B cell (primary cell): Measurements from ENCODE around the gene SAMM50. TPM values are rescaled to one million over a fixed set of nuclear protein-coding genes. Genes with fewer than 3 reads are reported as not detected.

Source experiments
- ATAC-seq: fragments of 200-7000 bp; cut with Tn5 transposase; one replicate; pipeline ENCODE4 v1.10.0; 2021; ENCODE audit warnings: low read depth, mild to moderate bottlenecking, moderate number of reproducible peaks, moderate library complexity
- CTCF ChIA-PET: fragments of 350-600 bp; sonication (Branson Sonifier 250); formaldehyde crosslinking; loops from one replicate; lab custom pipeline; 2021; ENCODE audit warnings: antibody characterized with exemption, inconsistent platforms; lab: Charles Lee
- POLR2A ChIA-PET: fragments of 350-600 bp; sonication (Branson Sonifier 250); formaldehyde crosslinking; loops from one replicate; lab custom pipeline; 2021; ENCODE audit warnings: antibody characterized with exemption; lab: Charles Lee
- DNase-seq: peaks from one replicate; pipeline ENCODE4 v3.0.0; 2013
- H2AFZ ChIP-seq: 2 replicates; pipeline ENCODE4 v1.6.1; 2012; ENCODE audit warnings: mild to moderate bottlenecking, low read depth, low read length; ENCODE audit not compliant: insufficient read depth, poor library complexity, severe bottlenecking
- H3K27ac ChIP-seq, 2 donors: 1 replicate in 1 of 2; 2 replicates in 1 of 2; pipeline ENCODE4 v1.5.1; 2012 to 2013; ENCODE audit warnings: low read length in 2 of 2, mild to moderate bottlenecking in 2 of 2, moderate library complexity in 1 of 2
- H3K27me3 ChIP-seq, 4 experiments: fragments of 200-600 bp in 1 of 4; sonication (generic) in 1 of 4; replicated peaks in 1 of 4; 1 replicate in 2 of 4; 2 replicates in 2 of 4; pipeline versions ENCODE4 v1.6.1 to v1.7.0; 2013 to 2016; ENCODE audit warnings: low read length in 3 of 4, mild to moderate bottlenecking in 2 of 4, mixed read lengths in 1 of 4, moderate library complexity in 1 of 4; ENCODE audit not compliant: insufficient read depth in 4 of 4, control insufficient read depth in 3 of 4; ENCODE audit errors: control extremely low read depth in 1 of 4
- H3K36me3 ChIP-seq, 2 experiments: replicated peaks in 1 of 2; 1 replicate in 1 of 2; 2 replicates in 1 of 2; pipeline versions ENCODE4 v1.6.1 to v1.7.1; 2013; ENCODE audit warnings: low read length in 1 of 2; ENCODE audit not compliant: insufficient read depth in 2 of 2, control insufficient read depth in 1 of 2; ENCODE audit errors: control extremely low read depth in 1 of 2, extremely low read depth in 1 of 2
- H3K4me1 ChIP-seq, 2 donors: fragments of 200-600 bp in 1 of 2; sonication (generic) in 1 of 2; 1 replicate in 1 of 2; 2 replicates in 1 of 2; pipeline versions ENCODE4 v1.5.1 to v1.6.1; 2013 to 2017; ENCODE audit warnings: low read length in 2 of 2; ENCODE audit not compliant: control insufficient read depth in 2 of 2, insufficient read depth in 2 of 2
- H3K4me2 ChIP-seq: replicated peaks from 2 replicates; pipeline ENCODE3; 2012; ENCODE audit warnings: mild to moderate bottlenecking, low read depth, low read length; ENCODE audit not compliant: poor library complexity, severe bottlenecking
- H3K4me3 ChIP-seq, 5 experiments: fragments of 200-600 bp in 1 of 5; sonication (generic) in 1 of 5; 1 replicate in 3 of 5; 2 replicates in 2 of 5; pipeline versions ENCODE4 v1.5.1 to v1.7.0; 2011 to 2016; ENCODE audit warnings: low read length in 4 of 5, mild to moderate bottlenecking in 4 of 5, low read depth in 2 of 5, control low read depth in 1 of 5, moderate library complexity in 1 of 5; ENCODE audit not compliant: insufficient read depth in 1 of 5; ENCODE audit errors: control extremely low read depth in 1 of 5, extremely low read depth in 1 of 5
- H3K79me2 ChIP-seq: fragments of 200-600 bp; sonication (generic); one replicate; pipeline ENCODE4 v1.6.0; 2016; ENCODE audit warnings: low read length; ENCODE audit not compliant: control insufficient read depth, insufficient read depth
- H3K9ac ChIP-seq: fragments of 200-600 bp; sonication (generic); 2 replicates; pipeline ENCODE4 v1.6.1; 2017; ENCODE audit warnings: mild to moderate bottlenecking, low read length, moderate library complexity
- H3K9me3 ChIP-seq, 3 donors: one replicate each; pipeline versions ENCODE4 v1.6.1 to v1.7.1; 2013; ENCODE audit warnings: low read length in 2 of 3; ENCODE audit not compliant: control insufficient read depth in 2 of 3, insufficient read depth in 1 of 3; ENCODE audit errors: control extremely low read depth in 1 of 3
- H4K20me1 ChIP-seq: 2 replicates; pipeline ENCODE4 v1.6.0; 2012; ENCODE audit warnings: mild to moderate bottlenecking, low read length; ENCODE audit not compliant: insufficient read depth, control insufficient read depth, poor library complexity, severe bottlenecking
- H3K27ac Mint-ChIP-seq: one replicate; pipeline ENCODE4 v1.8.0; 2021; ENCODE audit warnings: mixed read lengths
- H3K27me3 Mint-ChIP-seq: one replicate; pipeline ENCODE4 v1.8.0; 2021; ENCODE audit warnings: mixed read lengths
- H3K4me1 Mint-ChIP-seq: one replicate; pipeline ENCODE4 v1.8.0; 2021; ENCODE audit warnings: mixed read lengths
- H3K4me3 Mint-ChIP-seq: one replicate; pipeline ENCODE4 v1.8.0; 2021; ENCODE audit warnings: mixed read lengths
- H3K9me3 Mint-ChIP-seq: one replicate; pipeline ENCODE4 v1.8.0; 2022; ENCODE audit warnings: mixed read lengths; ENCODE audit not compliant: insufficient read depth
- EZH2 ChIP-seq: IDR thresholded peaks from 2 replicates; pipeline ENCODE4 v1.6.1; 2012; ENCODE audit warnings: borderline replicate concordance, low read depth, mild to moderate bottlenecking, moderate library complexity, low read length; ENCODE audit not compliant: insufficient read depth, poor library complexity, severe bottlenecking
- WGBS: methylation state at CpG from one replicate; pipeline ENCODE4 v1.1.5; 2013; ENCODE audit warnings: missing lambda C conversion rate; ENCODE audit not compliant: insufficient coverage; 5-methylcytosine and 5-hydroxymethylcytosine counted together
- intact Hi-C: fragments of 100-400 bp; cut with micrococcal nuclease; formaldehyde crosslinking; loops from one replicate; pipeline ENCODE4 v1.10.0; 2022
- polyA plus RNA-seq: library from polyadenylated mRNA; depleted of rRNA; stranded (reverse); fragments of >200 nt; gene quantifications from 2 replicates; pipeline ENCODE4 v1.2.3, GENCODE V29; 2012
- total RNA-seq, 2 donors: library from RNA; stranded (reverse); fragments of 120-200 nt in 1 of 2; gene quantifications; 1 replicate in 1 of 2; 2 replicates in 1 of 2; pipeline versions ENCODE4 v1.2.3 to v1.2.4, GENCODE V29; 2013 to 2022
- TF ChIP-seq, protein P1 (sequence below): fragments of 200-600 bp; IDR thresholded peaks from one replicate; pipeline ENCODE4 v1.8.0; 2022; ENCODE audit warnings: antibody characterized with exemption, mild to moderate bottlenecking

The SAMM50 gene
- total and polyA plus RNA-seq, 2 donors (not counting 1 experiment from before 2014, with no cell fraction given): 18.8 to 43.2 TPM

DNA sequence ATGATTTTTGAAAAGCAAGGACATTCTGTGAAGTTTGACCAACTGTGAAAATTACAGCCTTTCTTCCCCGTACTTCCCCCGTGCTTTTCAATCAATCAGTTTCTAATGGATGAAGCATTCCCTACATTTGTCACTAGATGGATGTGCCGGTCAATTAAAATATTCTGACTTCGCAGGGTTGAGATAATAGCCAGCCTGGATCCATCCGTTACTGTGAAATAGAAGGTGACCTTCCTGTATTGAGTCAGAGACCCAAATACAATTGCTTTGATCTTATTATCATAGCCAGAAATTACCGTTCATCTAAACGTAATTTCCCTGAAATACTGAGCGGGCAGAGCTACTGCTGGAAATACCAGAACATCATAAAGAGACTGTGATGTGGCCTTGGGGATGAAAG lies 47.8 kb downstream of the SAMM50 start:
- no peak overlapping the region for H3K4me3 Mint-ChIP-seq

DNA sequence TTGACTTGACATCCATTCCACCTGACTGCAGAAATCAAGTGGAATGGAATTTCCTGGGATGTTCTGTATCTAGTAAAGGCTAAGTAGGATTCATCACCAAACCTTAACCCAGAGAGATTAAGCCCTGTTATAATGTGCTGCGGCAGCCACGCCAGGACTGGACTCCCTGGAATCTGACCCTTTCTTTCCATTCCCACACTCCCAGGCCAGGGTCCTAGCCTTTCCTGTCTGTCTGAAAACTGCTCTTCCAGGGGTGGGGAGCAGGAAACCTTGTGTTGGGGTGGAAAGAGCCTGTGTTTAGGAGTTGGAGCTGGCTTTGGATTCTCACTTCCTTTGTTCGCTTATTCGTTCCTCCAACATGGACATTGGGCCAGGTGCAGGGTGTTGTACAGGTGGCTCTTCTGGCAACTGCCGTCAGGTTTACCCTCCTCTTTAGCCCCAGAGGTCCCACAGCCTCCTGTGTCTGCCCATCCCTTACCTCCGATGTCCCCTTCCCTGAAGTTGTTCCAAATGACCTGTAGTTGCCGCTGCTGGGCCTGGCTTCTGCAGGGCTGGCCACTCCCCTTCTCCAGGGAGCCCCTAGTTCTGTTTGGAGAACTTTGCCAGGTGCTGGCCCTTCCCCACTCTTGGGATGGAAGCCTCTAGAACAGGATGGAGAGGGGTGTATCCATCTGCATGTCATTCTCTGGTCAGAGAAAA lies 48.3 kb downstream of the SAMM50 start:
- CTCF ChIA-PET: interaction anchor here (2.9 to 4.9 kb wide), 2 partner anchors 10 to 82 kb away, joined by 12 to 31 read pairs; no protein-coding TSS in a partner anchor
- H3K4me3 Mint-ChIP-seq: no peak overlapping the region

More for the DNA sequence above, 47.8 kb downstream of the SAMM50 start:
- DNase-seq: no peak
- no peak overlapping the region for H3K27ac Mint-ChIP-seq
- H3K9me3 Mint-ChIP-seq: peaks cover 2% of the 10 kb centered on the region
- WGBS: 100% methylated on average over 2 of the region's 8 CpGs
- Histone ChIP-seq H3K27me3 (no peaks in the 10 kb centered on the region), H3K4me2 (no peak overlapping the region), H3K27ac (no peak overlapping the region), H3K9me3 (peaks cover 0 to 23% (median 7%) of the 10 kb centered on the region in 3 donors), H3K9ac (no peak overlapping the region), H3K36me3 (peaks cover 0 to 9% of the 10 kb centered on the region in 2 experiments), H2AFZ (no peak overlapping the region), H4K20me1 (no peaks in the 10 kb centered on the region), H3K79me2 (peaks cover 14% of the 10 kb centered on the region), H3K4me3 (no peak overlapping the region), H3K4me1 (peaks cover 10 to 19% of the 10 kb centered on the region in 2 donors)
- peaks cover 23% of the 10 kb centered on the region for H3K4me1 Mint-ChIP-seq
- POLR2A ChIA-PET: no interaction called here
- TF ChIP-seq EZH2: no peak
- TF ChIP-seq, protein P1, sequence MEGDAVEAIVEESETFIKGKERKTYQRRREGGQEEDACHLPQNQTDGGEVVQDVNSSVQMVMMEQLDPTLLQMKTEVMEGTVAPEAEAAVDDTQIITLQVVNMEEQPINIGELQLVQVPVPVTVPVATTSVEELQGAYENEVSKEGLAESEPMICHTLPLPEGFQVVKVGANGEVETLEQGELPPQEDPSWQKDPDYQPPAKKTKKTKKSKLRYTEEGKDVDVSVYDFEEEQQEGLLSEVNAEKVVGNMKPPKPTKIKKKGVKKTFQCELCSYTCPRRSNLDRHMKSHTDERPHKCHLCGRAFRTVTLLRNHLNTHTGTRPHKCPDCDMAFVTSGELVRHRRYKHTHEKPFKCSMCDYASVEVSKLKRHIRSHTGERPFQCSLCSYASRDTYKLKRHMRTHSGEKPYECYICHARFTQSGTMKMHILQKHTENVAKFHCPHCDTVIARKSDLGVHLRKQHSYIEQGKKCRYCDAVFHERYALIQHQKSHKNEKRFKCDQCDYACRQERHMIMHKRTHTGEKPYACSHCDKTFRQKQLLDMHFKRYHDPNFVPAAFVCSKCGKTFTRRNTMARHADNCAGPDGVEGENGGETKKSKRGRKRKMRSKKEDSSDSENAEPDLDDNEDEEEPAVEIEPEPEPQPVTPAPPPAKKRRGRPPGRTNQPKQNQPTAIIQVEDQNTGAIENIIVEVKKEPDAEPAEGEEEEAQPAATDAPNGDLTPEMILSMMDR: no peak
- H3K27me3 Mint-ChIP-seq: no peaks in the 10 kb centered on the region
- no peak for ATAC-seq
- CTCF ChIA-PET: interaction anchor here (2.9 to 4.9 kb wide), 2 partner anchors 9 to 83 kb away, joined by 12 to 31 read pairs; no protein-coding TSS in a partner anchor
- intact Hi-C loops: no loop called here

More for the DNA sequence above, 48.3 kb downstream of the SAMM50 start:
- H3K4me2 ChIP-seq: no peak overlapping the region
- no peaks in the 10 kb centered on the region for H4K20me1 ChIP-seq
- H3K36me3 ChIP-seq: peaks cover 0 to 5% of the 10 kb centered on the region in 2 experiments
- H3K9ac ChIP-seq: no peak overlapping the region
- Mint-ChIP-seq H3K9me3 (peaks cover 2% of the 10 kb centered on the region), H3K27me3 (no peaks in the 10 kb centered on the region), H3K27ac (no peak overlapping the region), H3K4me1 (peaks cover 22% of the 10 kb centered on the region)
- peaks cover 0 to 23% (median 7%) of the 10 kb centered on the region in 3 donors for H3K9me3 ChIP-seq
- intact Hi-C loops: no loop called here
- TF ChIP-seq, protein P1: no peak
- TF ChIP-seq EZH2: no peak
- no peak overlapping the region for H2AFZ ChIP-seq
- H3K79me2 ChIP-seq: peaks cover 9% of the 10 kb centered on the region
- H3K27me3 ChIP-seq: no peaks in the 10 kb centered on the region
- peaks cover 10 to 19% of the 10 kb centered on the region in 2 donors for H3K4me1 ChIP-seq
- DNase-seq (no peak), ATAC-seq (no peak)
- no peak overlapping the region for H3K4me3 ChIP-seq
- WGBS: 93% methylated on average over 4 of the region's 7 CpGs
- POLR2A ChIA-PET: no interaction called here
- H3K27ac ChIP-seq: no peak overlapping the region
